Fibroblast of skin of left quadriceps (primary cell): ENCODE measurements around the gene TANGO2.

Source experiments
- DNase-seq, 2 experiments: peaks; one replicate each; pipeline ENCODE4 v3.0.0-alpha.2; 2013; ENCODE audit warnings: low read depth in 2 of 2

TANGO2 gene

GRCh38 chr22:20085651-20086050 is 64.7 kb downstream of the TANGO2 start:
- DNase-seq = no peak

GRCh38 chr22:20086101-20086599 is 65.2 kb downstream of the TANGO2 start:
- DNase-seq = no peak

GRCh38 chr22:20086763-20087162 is 65.9 kb downstream of the TANGO2 start:
- DNase-seq = no peak

- no peak for DNase-seq
Observed at GRCh38 chr22:20087319-20088262, 66.7 kb downstream of the TANGO2 start.

- no peak for DNase-seq
Observed at GRCh38 chr22:20088263-20088648, 67.3 kb downstream of the TANGO2 start.

- no peak for DNase-seq
Observed at GRCh38 chr22:20089226-20089976, 68.5 kb downstream of the TANGO2 start.

GRCh38 chr22:20089977-20090729 is 69.2 kb downstream of the TANGO2 start:
- no peak for DNase-seq

- no peak for DNase-seq
Observed at GRCh38 chr22:20090730-20091240, 69.9 kb downstream of the TANGO2 start.

- DNase-seq = no peak
Observed at GRCh38 chr22:20091690-20092476, 71.0 kb downstream of the TANGO2 start.

GRCh38 chr22:20092477-20092854 is 71.6 kb downstream of the TANGO2 start:
- no peak for DNase-seq

- no peak for DNase-seq
Observed at GRCh38 chr22:20093418-20094196, 72.7 kb downstream of the TANGO2 start.

- DNase-seq = no peak
Observed at GRCh38 chr22:20094197-20094807, 73.4 kb downstream of the TANGO2 start.

GRCh38 chr22:20095521-20095920 is 74.6 kb downstream of the TANGO2 start:
- no peak for DNase-seq

GRCh38 chr22:20096574-20097420 is 75.9 kb downstream of the TANGO2 start:
- no peak for DNase-seq

GRCh38 chr22:20099099-20099711 is 78.3 kb downstream of the TANGO2 start:
- DNase-seq = no peak

- DNase-seq = no peak
Observed at GRCh38 chr22:20101638-20102037, 80.7 kb downstream of the TANGO2 start.

- DNase-seq = no peak
Observed at GRCh38 chr22:20102203-20102780, 81.4 kb downstream of the TANGO2 start.
